Loucy (cell line): ENCODE measurements around the gene POC1A.

ENCODE experiments used
- H2AFZ ChIP-seq: fragments of 200-600 bp; sonication (generic); 2 replicates; pipeline ENCODE4 v1.6.0; 2016; ENCODE audit warnings: antibody characterized with exemption, mild to moderate bottlenecking, low read length, moderate library complexity
- H3F3A ChIP-seq: fragments of 200-600 bp; 2 replicates; pipeline ENCODE4 v1.6.0; 2016; ENCODE audit warnings: antibody characterized with exemption, low read depth, mild to moderate bottlenecking
- H3K27me3 ChIP-seq: fragments of 200-600 bp; sonication (generic); 2 replicates; pipeline ENCODE4 v1.6.1; 2014; ENCODE audit warnings: low read length, mild to moderate bottlenecking; ENCODE audit not compliant: insufficient read depth, poor library complexity, severe bottlenecking
- H3K36me3 ChIP-seq: fragments of 200-600 bp; sonication (generic); 2 replicates; pipeline ENCODE4 v1.6.1; 2016; ENCODE audit warnings: low read length; ENCODE audit not compliant: insufficient read depth
- H3K4me1 ChIP-seq: fragments of 200-600 bp; sonication (generic); 2 replicates; pipeline ENCODE4 v1.5.1; 2014; ENCODE audit warnings: low read length, mild to moderate bottlenecking; ENCODE audit not compliant: insufficient read depth, poor library complexity, severe bottlenecking
- H3K4me2 ChIP-seq: fragments of 200-600 bp; sonication (generic); 2 replicates; pipeline ENCODE4 v1.6.0; 2014; ENCODE audit warnings: antibody characterized with exemption, low read length, low read depth, mild to moderate bottlenecking; ENCODE audit not compliant: poor library complexity, severe bottlenecking
- H3K4me3 ChIP-seq: fragments of 200-600 bp; sonication (generic); 2 replicates; pipeline ENCODE4 v1.5.1; 2014; ENCODE audit warnings: low read length, mild to moderate bottlenecking, mixed read lengths; ENCODE audit not compliant: poor library complexity, severe bottlenecking
- H3K79me2 ChIP-seq: fragments of 200-600 bp; sonication (generic); 2 replicates; pipeline ENCODE4 v1.6.1; 2014; ENCODE audit warnings: low read length; ENCODE audit not compliant: insufficient read depth
- H3K9ac ChIP-seq: fragments of 200-600 bp; sonication (generic); 2 replicates; pipeline ENCODE4 v1.6.0; 2014; ENCODE audit warnings: mild to moderate bottlenecking, low read depth, low read length, moderate library complexity; ENCODE audit not compliant: poor library complexity, severe bottlenecking
- H3K9me2 ChIP-seq: fragments of 200-600 bp; sonication (generic); replicated peaks from 2 replicates; pipeline ENCODE4 v1.6.1; 2016; ENCODE audit warnings: low read depth, low read length, mixed read lengths
- H3K9me3 ChIP-seq: fragments of 200-600 bp; sonication (generic); 2 replicates; pipeline ENCODE4 v1.6.1; 2014; ENCODE audit warnings: mild to moderate bottlenecking, antibody characterized with exemption, low read length, low read depth; ENCODE audit not compliant: insufficient read depth
- H4K20me1 ChIP-seq: fragments of 200-600 bp; sonication (generic); 2 replicates; pipeline ENCODE4 v1.6.0; 2014; ENCODE audit warnings: antibody characterized with exemption, low read length, mild to moderate bottlenecking; ENCODE audit not compliant: insufficient read depth, poor library complexity, severe bottlenecking
- EZH2phosphoT487 ChIP-seq: fragments of 200-600 bp; IDR thresholded peaks from 2 replicates; pipeline ENCODE4 v1.6.1; 2018; ENCODE audit warnings: antibody characterized with exemption, mild to moderate bottlenecking, moderate library complexity, borderline replicate concordance
- TF ChIP-seq, protein P1 (sequence below): fragments of 200-600 bp; sonication (generic); conservative IDR thresholded peaks from 2 replicates; pipeline ENCODE4 v1.5.1; 2014; ENCODE audit warnings: mild to moderate bottlenecking, antibody characterized with exemption, low read length

POC1A gene

DNA sequence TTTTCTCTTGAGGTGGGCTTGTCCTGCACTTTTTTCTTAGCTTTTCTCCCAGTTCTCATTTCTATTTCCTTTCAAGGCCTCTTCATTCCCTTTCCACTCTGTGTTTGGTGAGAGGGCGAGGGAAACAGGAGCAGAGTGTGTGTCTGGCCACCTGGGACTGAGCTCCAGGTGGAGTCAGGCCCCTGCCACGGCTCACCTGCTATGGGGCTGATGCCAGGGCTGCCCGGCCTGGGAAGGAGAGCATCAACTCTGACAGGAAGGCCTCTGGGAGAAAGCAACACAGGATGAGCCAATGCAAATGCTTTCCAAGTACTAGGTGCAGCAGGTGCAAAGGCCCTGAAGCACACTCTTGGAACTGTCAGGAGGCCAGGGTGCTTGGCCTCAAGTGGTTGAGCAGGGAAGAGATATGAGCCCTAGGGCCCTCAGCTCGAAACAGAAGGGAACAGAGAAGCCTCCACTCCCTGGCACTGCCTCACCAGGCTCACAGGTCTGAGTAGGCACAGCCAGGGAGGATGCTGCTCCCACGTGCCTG, 70.6 kb downstream of the POC1A start:
- H3K27me3 ChIP-seq, result no peaks in the 10 kb centered on the region
- no peaks in the 10 kb centered on the region for H3K79me2 ChIP-seq
- no peak overlapping the region for H3K9ac ChIP-seq
- no peaks in the 10 kb centered on the region for H3F3A ChIP-seq
- TF ChIP-seq EZH2phosphoT487, result no peak
- TF ChIP-seq, protein P1, sequence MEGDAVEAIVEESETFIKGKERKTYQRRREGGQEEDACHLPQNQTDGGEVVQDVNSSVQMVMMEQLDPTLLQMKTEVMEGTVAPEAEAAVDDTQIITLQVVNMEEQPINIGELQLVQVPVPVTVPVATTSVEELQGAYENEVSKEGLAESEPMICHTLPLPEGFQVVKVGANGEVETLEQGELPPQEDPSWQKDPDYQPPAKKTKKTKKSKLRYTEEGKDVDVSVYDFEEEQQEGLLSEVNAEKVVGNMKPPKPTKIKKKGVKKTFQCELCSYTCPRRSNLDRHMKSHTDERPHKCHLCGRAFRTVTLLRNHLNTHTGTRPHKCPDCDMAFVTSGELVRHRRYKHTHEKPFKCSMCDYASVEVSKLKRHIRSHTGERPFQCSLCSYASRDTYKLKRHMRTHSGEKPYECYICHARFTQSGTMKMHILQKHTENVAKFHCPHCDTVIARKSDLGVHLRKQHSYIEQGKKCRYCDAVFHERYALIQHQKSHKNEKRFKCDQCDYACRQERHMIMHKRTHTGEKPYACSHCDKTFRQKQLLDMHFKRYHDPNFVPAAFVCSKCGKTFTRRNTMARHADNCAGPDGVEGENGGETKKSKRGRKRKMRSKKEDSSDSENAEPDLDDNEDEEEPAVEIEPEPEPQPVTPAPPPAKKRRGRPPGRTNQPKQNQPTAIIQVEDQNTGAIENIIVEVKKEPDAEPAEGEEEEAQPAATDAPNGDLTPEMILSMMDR, result no peak
- H2AFZ ChIP-seq, result no peak overlapping the region
- H4K20me1 ChIP-seq, result no peaks in the 10 kb centered on the region
- H3K9me3 ChIP-seq, result no peaks in the 10 kb centered on the region
- no peak overlapping the region for H3K4me3 ChIP-seq
- no peaks in the 10 kb centered on the region for H3K9me2 ChIP-seq
- H3K4me1 ChIP-seq, result peaks cover 35% of the 10 kb centered on the region
- H3K4me2 ChIP-seq, result no peak overlapping the region
- H3K36me3 ChIP-seq, result peaks cover 32% of the 10 kb centered on the region; the same call in 1 of the 2 replicates

DNA sequence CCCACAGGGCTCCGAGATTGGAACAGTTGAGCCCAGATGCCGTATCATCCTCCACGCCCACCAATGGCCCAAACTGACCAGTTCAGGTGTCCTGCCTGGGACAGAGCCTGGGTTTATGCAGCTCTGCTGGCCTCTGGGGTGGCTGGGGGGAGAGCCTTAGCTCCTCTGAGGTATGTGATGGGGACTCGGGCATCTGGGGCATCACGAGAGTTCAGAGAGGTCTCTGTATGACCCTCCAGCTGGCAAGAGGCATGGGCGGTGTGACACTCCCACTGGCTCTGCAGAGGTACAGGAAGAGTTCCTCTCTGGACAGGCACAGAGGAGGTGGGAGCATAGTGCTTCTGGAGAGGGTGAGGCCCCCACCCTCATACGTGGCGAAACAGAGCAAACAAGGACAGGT, 71.3 kb downstream of the POC1A start:
- Histone ChIP-seq H4K20me1 (no peaks in the 10 kb centered on the region), H3F3A (no peaks in the 10 kb centered on the region), H3K9me2 (no peaks in the 10 kb centered on the region), H3K4me1 (peaks cover 28% of the 10 kb centered on the region), H3K4me2 (no peak overlapping the region), H3K4me3 (no peak overlapping the region), H3K9me3 (no peaks in the 10 kb centered on the region), H3K9ac (no peak overlapping the region), H2AFZ (no peak overlapping the region), H3K36me3 (peaks cover 28% of the 10 kb centered on the region; the same call in 1 of the 2 replicates), H3K27me3 (no peaks in the 10 kb centered on the region), H3K79me2 (no peaks in the 10 kb centered on the region)
- no peak for TF ChIP-seq EZH2phosphoT487
- TF ChIP-seq, protein P1, result no peak

DNA sequence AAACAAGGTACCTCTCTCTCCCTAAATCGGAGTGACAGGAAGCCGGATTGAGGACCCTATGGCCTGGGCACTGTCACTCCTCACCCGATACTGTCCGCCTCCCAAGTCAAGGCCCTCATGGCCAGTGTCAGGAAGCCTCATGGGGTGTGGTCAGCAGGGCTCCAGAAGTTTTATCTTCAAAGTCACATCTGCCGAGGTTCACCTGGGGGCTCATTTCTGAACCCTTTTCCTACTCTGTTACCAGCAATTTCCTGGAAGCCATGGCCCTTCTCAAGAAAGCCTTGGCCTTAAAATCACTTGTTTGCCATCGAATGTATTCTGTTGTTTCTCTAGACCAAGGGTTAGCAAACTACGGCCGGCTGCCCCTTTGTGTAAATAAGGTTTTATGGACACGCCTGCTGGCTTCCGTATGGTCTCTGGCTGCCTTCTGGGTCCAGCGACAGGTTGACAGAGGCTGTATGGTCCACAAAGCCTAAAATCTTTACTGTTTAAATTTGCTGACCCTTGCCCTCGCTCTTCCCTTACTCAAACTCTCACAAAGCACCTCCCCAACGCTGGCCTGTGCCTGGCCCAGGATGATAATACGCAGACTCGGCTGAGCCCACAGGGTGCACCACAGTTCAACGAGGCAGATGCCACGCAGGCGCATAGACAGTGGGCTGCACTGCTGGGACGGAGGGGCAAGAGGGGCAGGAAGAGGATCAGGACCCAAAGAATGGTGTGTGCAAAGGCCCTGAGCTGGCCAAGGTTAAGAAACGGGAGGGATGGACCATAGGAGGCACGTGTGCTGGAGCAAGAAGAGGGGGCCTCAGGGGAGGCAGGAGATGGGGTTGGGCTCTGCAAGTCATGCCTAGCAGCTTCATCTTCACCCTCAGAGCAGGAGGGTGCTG, 73.1 kb downstream of the POC1A start:
- H3K79me2 ChIP-seq, result no peaks in the 10 kb centered on the region
- no peaks in the 10 kb centered on the region for H4K20me1 ChIP-seq
- H3K4me1 ChIP-seq, result peaks cover 10% of the 10 kb centered on the region
- TF ChIP-seq EZH2phosphoT487, result no peak
- TF ChIP-seq, protein P1, result no peak
- H3K27me3 ChIP-seq, result no peaks in the 10 kb centered on the region
- H3K9ac ChIP-seq, result no peak overlapping the region
- H3K36me3 ChIP-seq, result peaks cover 27% of the 10 kb centered on the region; the same call in 1 of the 2 replicates
- no peak overlapping the region for H2AFZ ChIP-seq
- H3F3A ChIP-seq, result no peaks in the 10 kb centered on the region
- no peak overlapping the region for H3K4me3 ChIP-seq
- H3K9me2 ChIP-seq, result no peaks in the 10 kb centered on the region
- no peak overlapping the region for H3K4me2 ChIP-seq
- H3K9me3 ChIP-seq, result no peaks in the 10 kb centered on the region
